Heart right ventricle (tissue), 16 donors: ENCODE data around the gene POLD1. TPM values are rescaled to one million over a fixed set of nuclear protein-coding genes. Genes with fewer than 3 reads are reported as not detected.

Experiments used
- ATAC-seq, 8 donors: fragments of 200-7000 bp; cut with Tn5 transposase; one replicate each; pipeline ENCODE4 v1.9.1; 2020; ENCODE audit warnings: mild to moderate bottlenecking in 8 of 8, moderate library complexity in 8 of 8, moderate number of reproducible peaks in 1 of 8
- DNase-seq, 2 donors: peaks; one replicate each; pipeline ENCODE4 v3.0.0-alpha.2; 2020
- H3K27ac ChIP-seq, 10 donors: fragments of 200-600 bp; sonication (generic) in 2 of 10; one replicate each; pipeline versions ENCODE4 v1.5.0 to v1.8.0; 2020 to 2022; ENCODE audit warnings: mild to moderate bottlenecking in 3 of 10
- H3K27me3 ChIP-seq, 7 donors: fragments of 200-600 bp; one replicate each; pipeline ENCODE4 v1.8.0; 2021 to 2022; ENCODE audit warnings: mild to moderate bottlenecking in 2 of 7
- H3K36me3 ChIP-seq, 9 donors: fragments of 200-600 bp; sonication (generic) in 1 of 9; one replicate each; pipeline versions ENCODE4 v1.5.0 to v1.8.0; 2020 to 2022; ENCODE audit warnings: mild to moderate bottlenecking in 2 of 9
- H3K4me1 ChIP-seq, 9 donors: fragments of 200-600 bp; sonication (generic) in 1 of 9; one replicate each; pipeline versions ENCODE4 v1.5.0 to v1.8.0; 2020 to 2022; ENCODE audit warnings: mild to moderate bottlenecking in 4 of 9
- H3K4me3 ChIP-seq, 10 donors: fragments of 200-600 bp; sonication (generic) in 2 of 10; one replicate each; pipeline versions ENCODE4 v1.5.0 to v1.8.0; 2020 to 2022; ENCODE audit warnings: mild to moderate bottlenecking in 7 of 10, moderate library complexity in 2 of 10
- H3K9me3 ChIP-seq, 11 donors: fragments of 200-600 bp in 10 of 11; sonication (generic) in 2 of 11; one replicate each; pipeline versions ENCODE4 v1.5.0 to v1.8.0; 2013 to 2022; ENCODE audit warnings: mild to moderate bottlenecking in 2 of 11, control low read depth in 1 of 11, moderate library complexity in 1 of 11
- WGBS, 2 donors: extraction: QIAGEN DNeasy Blood & Tissue Kit; methylation state at CpG; one replicate each; pipeline ENCODE4 v1.1.7; 2013; ENCODE audit warnings: inconsistent platforms in 1 of 2; 5-methylcytosine and 5-hydroxymethylcytosine counted together
- intact Hi-C, 10 donors: fragments of 100-400 bp; cut with DNase I; formaldehyde crosslinking; loops; one replicate each; pipeline versions ENCODE4 v1.11.1 to v1.14.2; 2022
- polyA plus RNA-seq, 2 donors: library from polyadenylated mRNA; stranded (reverse); fragments of 200-250 nt; gene quantifications; one replicate each; pipeline ENCODE4 v1.2.3, GENCODE V29; 2013
- total RNA-seq, 10 donors: library from RNA; stranded (reverse); fragmentation: NEBNext Ultra II Directional in 3 of 10; extraction: Animal tissue kit (Norgen Biotek cat#: 25700) in 3 of 10; gene quantifications; one replicate each; pipeline versions ENCODE4 v1.2.1 to v1.2.4, GENCODE V29; 2021 to 2023
- TF ChIP-seq, protein P1 (sequence below), 9 donors: fragments of 200-600 bp; sonication (generic) in 2 of 9; IDR thresholded peaks; one replicate each; pipeline versions ENCODE4 v1.5.0 to v1.8.0; 2021 to 2022; ENCODE audit warnings: antibody characterized with exemption in 9 of 9, mild to moderate bottlenecking in 5 of 9, moderate library complexity in 1 of 9
- donor health status: Arrhythmogenic right ventricular cardiomyopathy.
- donor health status: ischemic (EF 13 %, LVEDD 7.1; RV severe dilation, severe dysfunction).
- donor health status: healthy with polysubstance abuse.
- donor health status: DM: no; HTN: yes; CAD: no.
- donor health status: DM: no; HTN: no; CAD: no.
- donor health status: ischemic (EF 25% LVEDD 6.9; RV normal size, moderate dysfunction).
- donor health status: ischemic (EF 25% LVEDD 5.7; RV mildly dilated, moderate dysfunction).
- donor health status: healthy.
- donor health status: DM: yes; HTN: yes; CAD: no.
- donor health status: Ischemic cardiomyopathy.
- donor health status: ischemic (EF 35%, LVEDD 5.7; RV mildly dilated, moderate dysfunction).
- donor health status: nonischemic (EF 11% LVEDD 7.7; RV severe dilation, severe dysfunction).
- donor health status: DM: yes; HTN: yes; CAD: no.
- donor health status: PGD.
- donor health status: ischemic (EF 29% LVEDD 5.4; RV normal size, mild dysfunction).
- donor health status: nonischemic (EF 23%, LVEDD 6.1; RV moderate dilation, normal function).

Gene POLD1
- total and polyA plus RNA-seq, 12 donors, result 4.2 to 28.3 (median 11.3) TPM

DNA sequence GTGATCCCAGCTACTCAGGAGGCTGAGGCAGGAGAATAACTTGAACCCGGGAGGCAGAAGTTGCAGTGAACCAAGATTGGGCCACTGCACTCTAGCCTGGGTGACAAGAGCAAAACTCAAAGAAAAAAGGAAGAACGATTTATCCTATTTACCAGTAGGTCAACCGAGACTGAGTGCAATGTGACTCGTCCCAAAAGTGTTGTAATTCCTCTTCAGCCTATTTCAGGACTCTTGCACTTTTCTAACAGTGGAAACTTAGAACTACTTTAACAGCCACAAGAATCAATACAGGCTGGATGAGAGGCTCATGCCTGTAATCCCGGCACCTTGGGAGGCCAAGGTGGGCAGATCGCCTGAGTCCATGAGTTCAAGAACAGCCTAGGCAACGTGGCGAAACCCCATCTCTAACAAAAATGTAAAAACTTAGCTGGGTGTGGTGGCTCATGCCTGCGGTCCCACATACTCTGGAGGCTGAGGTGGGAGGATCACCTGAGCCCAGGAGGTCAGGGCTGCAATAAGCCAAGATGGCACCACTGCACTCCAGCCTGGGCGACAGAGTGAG, 12.2 kb upstream of the POLD1 start:
- Histone ChIP-seq H3K9me3 (no peaks in the 10 kb centered on the region), H3K4me1 (peaks cover under 1 to 32% (median 8%) of the 10 kb centered on the region in 9 donors), H3K27me3 (no peaks in the 10 kb centered on the region), H3K36me3 (no peaks in the 10 kb centered on the region), H3K4me3 (no peak overlapping the region), H3K27ac (peak overlapping the region in 1 of 10 donors; percentile 27)
- TF ChIP-seq, protein P1, sequence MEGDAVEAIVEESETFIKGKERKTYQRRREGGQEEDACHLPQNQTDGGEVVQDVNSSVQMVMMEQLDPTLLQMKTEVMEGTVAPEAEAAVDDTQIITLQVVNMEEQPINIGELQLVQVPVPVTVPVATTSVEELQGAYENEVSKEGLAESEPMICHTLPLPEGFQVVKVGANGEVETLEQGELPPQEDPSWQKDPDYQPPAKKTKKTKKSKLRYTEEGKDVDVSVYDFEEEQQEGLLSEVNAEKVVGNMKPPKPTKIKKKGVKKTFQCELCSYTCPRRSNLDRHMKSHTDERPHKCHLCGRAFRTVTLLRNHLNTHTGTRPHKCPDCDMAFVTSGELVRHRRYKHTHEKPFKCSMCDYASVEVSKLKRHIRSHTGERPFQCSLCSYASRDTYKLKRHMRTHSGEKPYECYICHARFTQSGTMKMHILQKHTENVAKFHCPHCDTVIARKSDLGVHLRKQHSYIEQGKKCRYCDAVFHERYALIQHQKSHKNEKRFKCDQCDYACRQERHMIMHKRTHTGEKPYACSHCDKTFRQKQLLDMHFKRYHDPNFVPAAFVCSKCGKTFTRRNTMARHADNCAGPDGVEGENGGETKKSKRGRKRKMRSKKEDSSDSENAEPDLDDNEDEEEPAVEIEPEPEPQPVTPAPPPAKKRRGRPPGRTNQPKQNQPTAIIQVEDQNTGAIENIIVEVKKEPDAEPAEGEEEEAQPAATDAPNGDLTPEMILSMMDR (IDR thresholded peaks at IDR 0.05), result no peak
- DNase-seq, result no peak
- no peak for ATAC-seq
- 84 to 87% methylated on average over 10 of the region's 10 CpGs for whole genome bisulfite sequencing, 2 donors
- intact Hi-C loops, result loop anchor here in 2 of 10 donors (5.0 kb wide), 2 partner anchors 40 to 105 kb away; partner anchors contain the start of genes EMC10 (in 1 of the 2) and GARIN5A (in 1 of the 2)

DNA sequence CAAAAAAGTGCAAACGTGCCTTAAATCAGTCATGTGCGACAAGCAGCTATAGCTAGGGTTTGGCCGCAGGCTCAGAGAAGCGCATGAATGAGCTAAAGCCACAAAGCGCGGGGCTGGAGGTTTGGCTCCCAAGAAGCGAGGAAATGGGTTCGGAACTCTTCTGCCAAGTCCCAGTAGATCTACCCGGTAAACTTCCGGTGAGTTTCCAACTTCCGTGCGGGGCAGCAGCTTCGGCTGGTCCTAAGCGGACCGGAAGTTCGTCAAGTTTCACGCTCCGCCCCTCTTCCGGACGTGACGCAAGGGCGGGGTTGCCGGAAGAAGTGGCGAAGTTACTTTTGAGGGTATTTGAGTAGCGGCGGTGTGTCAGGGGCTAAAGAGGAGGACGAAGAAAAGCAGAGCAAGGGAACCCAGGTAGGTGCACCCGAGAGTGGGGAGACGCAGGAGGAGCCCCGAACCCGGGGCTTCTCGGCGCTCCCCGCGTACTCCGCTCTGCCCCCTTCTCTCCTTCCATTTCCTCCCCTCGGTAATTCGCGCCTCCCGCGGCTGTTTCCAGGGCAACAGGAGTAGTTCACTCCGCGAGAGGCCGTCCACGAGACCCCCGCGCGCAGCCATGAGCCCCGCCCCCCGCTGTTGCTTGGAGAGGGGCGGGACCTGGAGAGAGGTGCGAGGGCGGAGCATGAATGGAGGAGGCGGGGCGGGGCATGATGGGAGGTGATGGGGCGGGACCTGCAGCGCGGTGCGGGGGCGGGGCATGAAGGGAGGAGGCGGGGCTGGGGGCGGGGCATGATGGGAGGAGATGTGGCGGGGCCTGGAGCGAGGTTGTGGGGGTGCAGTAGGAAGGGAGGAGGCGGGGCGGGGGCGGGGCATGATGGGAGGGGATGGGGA, 7.7 kb upstream of the POLD1 start, which contains the start of gene NR1H2:
TSS of gene NR1H2 (plus strand) at position 292 of the 885 bp plus-strand sequence. CDS start 1,149 bp downstream, outside the sequence.
- Histone ChIP-seq H3K36me3 (peaks cover 3 to 42% (median 32%) of the 10 kb centered on the region in 9 donors), H3K9me3 (no peaks in the 10 kb centered on the region), H3K4me1 (peaks cover 7 to 42% (median 19%) of the 10 kb centered on the region in 9 donors), H3K4me3 (peak within 1 kb of the TSS; percentile 65 to 99 (median 90)), H3K27me3 (no peaks in the 10 kb centered on the region), H3K27ac (peak within 1 kb of the TSS; percentile 96 to 100 (median 98))
- TF ChIP-seq, protein P1 (IDR thresholded peaks at IDR 0.05), result no peak
- peak; percentile 92 to 98 (median 97) for ATAC-seq
- intact Hi-C loops, result no loop called here
- peak; percentile 93 to 96 for DNase-seq
- 2 to 3% methylated on average over 56 to 67 of the region's 67 CpGs for WGBS, 2 donors

DNA sequence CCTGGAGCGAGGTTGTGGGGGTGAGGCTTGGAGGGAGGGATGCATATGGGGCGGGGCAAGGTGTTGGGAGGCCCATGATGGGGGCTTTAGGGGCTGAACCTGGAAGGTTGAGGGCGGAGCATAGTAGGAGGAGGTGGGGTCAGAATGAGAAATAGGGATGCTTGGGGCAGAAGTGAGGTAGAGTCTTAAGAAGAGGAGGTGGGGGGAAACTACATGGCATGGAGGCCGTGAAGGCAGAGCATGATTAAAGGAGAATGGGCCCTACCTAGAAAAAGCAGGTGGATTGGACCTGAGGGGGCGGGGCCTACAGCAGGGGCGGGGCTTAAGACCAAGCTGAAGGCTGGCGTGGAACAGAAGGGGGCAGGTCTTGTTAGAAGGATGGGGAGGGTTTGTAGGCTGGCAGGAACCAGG, 7.1 kb upstream of the POLD1 start:
- Histone ChIP-seq H3K36me3 (peaks cover 3 to 49% (median 38%) of the 10 kb centered on the region in 9 donors), H3K9me3 (no peaks in the 10 kb centered on the region), H3K27me3 (no peaks in the 10 kb centered on the region), H3K27ac (peak overlapping the region in 4 of 10 donors; percentile 97 to 99 (median 98)), H3K4me3 (peak overlapping the region in 8 of 10 donors; percentile 65 to 99 (median 88)), H3K4me1 (peaks cover 7 to 42% (median 19%) of the 10 kb centered on the region in 9 donors)
- intact Hi-C loops, result no loop called here
- DNase-seq (no peak), ATAC-seq (peak in 6 of 8 donors; percentile 1 to 16 (median 6))
- WGBS, 2 donors, result 43 to 59% methylated on average over 7 of the region's 7 CpGs
- TF ChIP-seq, protein P1 (IDR thresholded peaks at IDR 0.05), result no peak

DNA sequence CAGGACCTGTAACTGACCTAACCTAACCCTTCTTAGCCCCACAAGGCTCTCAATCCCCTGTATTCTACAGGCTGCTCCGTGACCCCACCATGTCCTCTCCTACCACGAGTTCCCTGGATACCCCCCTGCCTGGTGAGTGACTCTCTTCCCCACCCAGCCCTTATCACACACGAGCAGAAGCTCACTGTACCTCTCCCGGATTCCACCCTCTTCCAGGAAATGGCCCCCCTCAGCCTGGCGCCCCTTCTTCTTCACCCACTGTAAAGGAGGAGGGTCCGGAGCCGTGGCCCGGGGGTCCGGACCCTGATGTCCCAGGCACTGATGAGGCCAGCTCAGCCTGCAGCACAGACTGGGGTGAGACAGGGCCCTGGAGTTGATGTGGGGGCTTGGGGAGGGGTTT, 6.6 kb upstream of the POLD1 start:
- no peak for ATAC-seq
- WGBS, 2 donors, result 71 to 77% methylated on average over 7 to 9 of the region's 9 CpGs
- H3K9me3 ChIP-seq, result no peaks in the 10 kb centered on the region
- TF ChIP-seq, protein P1 (IDR thresholded peaks at IDR 0.05), result no peak
- H3K27me3 ChIP-seq, result no peaks in the 10 kb centered on the region
- peaks cover 7 to 42% (median 19%) of the 10 kb centered on the region in 9 donors for H3K4me1 ChIP-seq
- intact Hi-C loops, result no loop called here
- H3K27ac ChIP-seq, result peak overlapping the region in 1 of 10 donors; percentile 97
- H3K36me3 ChIP-seq, result peaks cover 3 to 53% (median 43%) of the 10 kb centered on the region in 9 donors
- H3K4me3 ChIP-seq, result no peak overlapping the region
- no peak for DNase-seq
